Fibroblast of upper back skin (primary cell): ENCODE results near the gene PIGK.
"Not testable (repeated sequence)": the region's sequence is repeated elsewhere in the genome, so short reads cannot be mapped to it uniquely, and the experiment has no call there.

ENCODE experiments used
- DNase-seq: peaks from one replicate; pipeline ENCODE4 v3.0.0-alpha.2; 2013

The PIGK gene

GRCh38 chr1:77188770-77189169 lies 30.5 kb downstream of the PIGK start:
- no peak for DNase-seq

- DNase-seq = not testable (repeated sequence)
Observed at GRCh38 chr1:77186907-77187306, 32.3 kb downstream of the PIGK start.

GRCh38 chr1:77182083-77182482 lies 37.1 kb downstream of the PIGK start:
- no peak for DNase-seq

- no peak for DNase-seq
Observed at GRCh38 chr1:77179632-77180031, 39.6 kb downstream of the PIGK start.

GRCh38 chr1:77175230-77175844 lies 43.9 kb downstream of the PIGK start:
- no peak for DNase-seq

- peak; percentile 89 for DNase-seq
Observed at GRCh38 chr1:77170687-77171086, 48.5 kb downstream of the PIGK start.

- no peak for DNase-seq
Observed at GRCh38 chr1:77168358-77168757, 50.9 kb downstream of the PIGK start.

- DNase-seq = no peak
Observed at GRCh38 chr1:77164434-77164944, 54.7 kb downstream of the PIGK start.

- DNase-seq = not testable (repeated sequence)
Observed at GRCh38 chr1:77159706-77160105, 59.5 kb downstream of the PIGK start.

GRCh38 chr1:77156214-77156613 lies 63.0 kb downstream of the PIGK start:
- DNase-seq = no peak

GRCh38 chr1:77146270-77146669 lies 73.0 kb downstream of the PIGK start:
- no peak for DNase-seq

- peak; percentile 11 for DNase-seq
Observed at GRCh38 chr1:77143529-77144121, 75.6 kb downstream of the PIGK start.

GRCh38 chr1:77139389-77139788 lies 79.8 kb downstream of the PIGK start:
- DNase-seq = no peak

GRCh38 chr1:77134359-77134758 lies 84.9 kb downstream of the PIGK start:
- DNase-seq = peak; percentile 47

- DNase-seq = no peak
Observed at GRCh38 chr1:77133731-77134358, 85.4 kb downstream of the PIGK start.

GRCh38 chr1:77126307-77126706 lies 92.9 kb downstream of the PIGK start:
- DNase-seq = peak; percentile 78

GRCh38 chr1:77121503-77121902 lies 97.7 kb downstream of the PIGK start:
- DNase-seq = no peak

GRCh38 chr1:77120950-77121349 lies 98.3 kb downstream of the PIGK start:
- peak; percentile 22 for DNase-seq

- DNase-seq = no peak
Observed at GRCh38 chr1:77118712-77119111, 100.5 kb downstream of the PIGK start.

- no peak for DNase-seq
Observed at GRCh38 chr1:77104672-77105071, 114.6 kb downstream of the PIGK start.

- no peak for DNase-seq
Observed at GRCh38 chr1:77103486-77103885, 115.7 kb downstream of the PIGK start.

GRCh38 chr1:77100875-77101274 lies 118.4 kb downstream of the PIGK start:
- peak; percentile 50 for DNase-seq

GRCh38 chr1:77096496-77097255 lies 122.6 kb downstream of the PIGK start:
- no peak for DNase-seq

GRCh38 chr1:77095236-77095635 lies 124.0 kb downstream of the PIGK start:
- DNase-seq = no peak
